Measurements from ENCODE around the gene TAAR2. TPM values are rescaled to one million over a fixed set of nuclear protein-coding genes. Genes with fewer than 3 reads are reported as not detected.
"Not testable (repeated sequence)": the region's sequence is repeated elsewhere in the genome, so short reads cannot be mapped to it uniquely, and the experiment has no call there.

The TAAR2 gene
- total and polyA plus RNA-seq, 4 donors: not detected

GRCh38 chr6:132659082-132659481 lies 35.0 kb upstream of the TAAR2 start, which contains the start of gene TAAR1:
TSS of gene TAAR1 (minus strand) at chr6:132659182. CDS start at chr6:132646003, 13,179 bp downstream.
- no peaks in the 10 kb centered on the region for H3K4me1 ChIP-seq (ENCODE audit: control insufficient read depth in 1 of 2, insufficient read depth in 2 of 2, low read length in 2 of 2)
- ATAC-seq (ENCODE audit: low FRiP score) (no peak), DNase-seq (no peak)
- intact Hi-C loops (cut with DNase I): no loop called here
- H3K27me3 ChIP-seq (ENCODE audit: control insufficient read depth in 1 of 2, insufficient read depth in 2 of 2, low read length in 1 of 2): no peaks in the 10 kb centered on the region
- H3K27ac ChIP-seq (ENCODE audit: low read depth in 1 of 2, low read length in 2 of 2): no peak within 1 kb of the TSS
- H3K9me3 ChIP-seq (ENCODE audit: control insufficient read depth, low read length): no peaks in the 10 kb centered on the region
- 73 to 88% methylated on average over 3 of the region's 3 CpGs for WGBS, 2 donors
- H3K4me3 ChIP-seq (ENCODE audit: low read length in 2 of 2): no peak within 1 kb of the TSS
- no peaks in the 10 kb centered on the region for H3K36me3 ChIP-seq (ENCODE audit: control insufficient read depth in 1 of 2, insufficient read depth in 2 of 2, low read length in 1 of 2)

DNA sequence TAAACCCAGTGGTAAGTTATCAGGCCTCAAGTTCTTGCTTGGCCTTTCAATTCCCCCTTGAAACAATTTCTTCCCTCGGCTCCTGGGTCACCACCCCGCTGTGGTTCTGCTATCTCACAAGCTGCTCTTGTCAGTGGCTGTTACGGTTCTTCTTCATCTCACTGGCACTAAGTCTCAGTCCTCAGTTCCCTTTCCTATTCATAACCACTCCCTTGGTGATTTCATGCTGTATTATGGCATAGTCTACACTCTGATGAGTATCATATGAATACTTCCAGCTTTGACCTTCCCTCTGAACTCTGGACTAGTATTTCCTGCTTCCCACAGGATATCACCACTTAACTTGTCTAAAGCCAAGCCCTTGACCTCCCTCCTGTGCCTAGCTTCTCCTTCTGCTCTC lies 27.0 kb upstream of the TAAR2 start:
- Histone ChIP-seq H3K4me1 (ENCODE audit: control insufficient read depth in 1 of 2, insufficient read depth in 2 of 2, low read length in 2 of 2) (no peaks in the 10 kb centered on the region), H3K27me3 (ENCODE audit: control insufficient read depth in 1 of 2, insufficient read depth in 2 of 2, low read length in 1 of 2) (no peaks in the 10 kb centered on the region), H3K27ac (ENCODE audit: low read depth in 1 of 2, low read length in 2 of 2) (no peak overlapping the region), H3K4me3 (ENCODE audit: low read length in 2 of 2) (no peak overlapping the region), H3K36me3 (ENCODE audit: control insufficient read depth in 1 of 2, insufficient read depth in 2 of 2, low read length in 1 of 2) (no peaks in the 10 kb centered on the region), H3K9me3 (ENCODE audit: control insufficient read depth, low read length) (no peaks in the 10 kb centered on the region)
- ATAC-seq (ENCODE audit: low FRiP score) (no peak), DNase-seq (no peak)
- 95% methylated on average over 3 of the region's 3 CpGs for WGBS, 2 donors
- intact Hi-C loops (cut with DNase I): no loop called here

- no peaks in the 10 kb centered on the region for H3K4me1 ChIP-seq (ENCODE audit: control insufficient read depth in 1 of 2, insufficient read depth in 2 of 2, low read length in 2 of 2)
- H3K4me3 ChIP-seq (ENCODE audit: low read length in 2 of 2): no peak overlapping the region
- DNase-seq (no peak), ATAC-seq (ENCODE audit: low FRiP score) (no peak)
- intact Hi-C loops (cut with DNase I): no loop called here
- 17 to 34% methylated on average over 1 of the region's 1 CpG for WGBS, 2 donors
- no peaks in the 10 kb centered on the region for H3K27me3 ChIP-seq (ENCODE audit: control insufficient read depth in 1 of 2, insufficient read depth in 2 of 2, low read length in 1 of 2)
- no peaks in the 10 kb centered on the region for H3K36me3 ChIP-seq (ENCODE audit: control insufficient read depth in 1 of 2, insufficient read depth in 2 of 2, low read length in 1 of 2)
- H3K9me3 ChIP-seq (ENCODE audit: control insufficient read depth, low read length): no peaks in the 10 kb centered on the region
- no peak overlapping the region for H3K27ac ChIP-seq (ENCODE audit: low read depth in 1 of 2, low read length in 2 of 2)
These were observed 26.4 kb upstream of the TAAR2 start for GRCh38 chr6:132650429-132650828.

GRCh38 chr6:132648828-132649227 lies 24.8 kb upstream of the TAAR2 start:
- H3K4me3 ChIP-seq (ENCODE audit: low read length in 2 of 2): no peak overlapping the region
- no peak for DNase-seq

GRCh38 chr6:132648356-132648755 lies 24.3 kb upstream of the TAAR2 start:
- Histone ChIP-seq H3K9me3 (ENCODE audit: control insufficient read depth, low read length) (no peaks in the 10 kb centered on the region), H3K4me3 (ENCODE audit: low read length in 2 of 2) (no peak overlapping the region), H3K27ac (ENCODE audit: low read depth in 1 of 2, low read length in 2 of 2) (no peak overlapping the region), H3K27me3 (ENCODE audit: control insufficient read depth in 1 of 2, insufficient read depth in 2 of 2, low read length in 1 of 2) (no peaks in the 10 kb centered on the region), H3K4me1 (ENCODE audit: control insufficient read depth in 1 of 2, insufficient read depth in 2 of 2, low read length in 2 of 2) (no peaks in the 10 kb centered on the region), H3K36me3 (ENCODE audit: control insufficient read depth in 1 of 2, insufficient read depth in 2 of 2, low read length in 1 of 2) (no peaks in the 10 kb centered on the region)
- WGBS, 2 donors: 2 to 4% methylated on average over 2 of the region's 2 CpGs
- intact Hi-C loops (cut with DNase I): no loop called here
- DNase-seq: no peak
- no peak for ATAC-seq (ENCODE audit: low FRiP score)

More at GRCh38 chr6:132648828-132649227, 24.8 kb upstream of the TAAR2 start:
- 18 to 21% methylated on average over 2 of the region's 2 CpGs for WGBS, 2 donors
- ATAC-seq (ENCODE audit: low FRiP score): no peak
- Histone ChIP-seq H3K27me3 (ENCODE audit: control insufficient read depth in 1 of 2, insufficient read depth in 2 of 2, low read length in 1 of 2) (no peaks in the 10 kb centered on the region), H3K4me1 (ENCODE audit: control insufficient read depth in 1 of 2, insufficient read depth in 2 of 2, low read length in 2 of 2) (no peaks in the 10 kb centered on the region), H3K36me3 (ENCODE audit: control insufficient read depth in 1 of 2, insufficient read depth in 2 of 2, low read length in 1 of 2) (no peaks in the 10 kb centered on the region), H3K9me3 (ENCODE audit: control insufficient read depth, low read length) (no peaks in the 10 kb centered on the region), H3K27ac (ENCODE audit: low read depth in 1 of 2, low read length in 2 of 2) (no peak overlapping the region)
- intact Hi-C loops (cut with DNase I): no loop called here

DNA sequence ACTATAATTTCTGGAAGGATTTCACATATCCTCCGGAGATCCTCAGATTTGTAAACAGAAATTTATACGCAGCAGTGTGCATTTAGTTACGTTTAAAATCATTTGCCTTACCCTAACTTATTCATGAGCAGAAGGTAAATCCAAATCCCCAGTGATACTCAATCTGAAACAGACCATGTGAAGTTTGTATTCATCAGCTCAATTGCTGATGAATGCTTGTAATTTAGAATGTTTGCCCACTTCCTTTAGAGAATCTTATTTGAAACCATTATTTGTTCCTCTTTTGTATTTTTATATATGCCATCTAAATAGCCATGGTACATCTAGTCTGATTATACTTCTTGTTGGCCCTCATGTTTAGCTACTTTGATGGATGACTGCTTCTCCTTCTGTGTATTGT lies 19.5 kb upstream of the TAAR2 start:
- H3K27me3 ChIP-seq (ENCODE audit: control insufficient read depth in 1 of 2, insufficient read depth in 2 of 2, low read length in 1 of 2): no peaks in the 10 kb centered on the region

GRCh38 chr6:132637135-132637534 lies 13.1 kb upstream of the TAAR2 start:
- H3K27ac ChIP-seq (ENCODE audit: low read depth in 1 of 2, low read length in 2 of 2); H3K4me3 ChIP-seq (ENCODE audit: low read length in 2 of 2); intact Hi-C loops (cut with DNase I); H3K9me3 ChIP-seq (ENCODE audit: control insufficient read depth, low read length); H3K4me1 ChIP-seq (ENCODE audit: control insufficient read depth in 1 of 2, insufficient read depth in 2 of 2, low read length in 2 of 2); H3K36me3 ChIP-seq (ENCODE audit: control insufficient read depth in 1 of 2, insufficient read depth in 2 of 2, low read length in 1 of 2); DNase-seq; ATAC-seq (ENCODE audit: low FRiP score); H3K27me3 ChIP-seq (ENCODE audit: control insufficient read depth in 1 of 2, insufficient read depth in 2 of 2, low read length in 1 of 2): not testable (repeated sequence)
- 90% methylated on average over 1 of the region's 1 CpG for WGBS, 2 donors

More for the DNA sequence above, 19.5 kb upstream of the TAAR2 start:
- no peak for DNase-seq
- intact Hi-C loops (cut with DNase I): no loop called here
- 86 to 88% methylated on average over 3 of the region's 3 CpGs for WGBS, 2 donors
- ATAC-seq (ENCODE audit: low FRiP score): no peak
- Histone ChIP-seq H3K9me3 (ENCODE audit: control insufficient read depth, low read length) (no peaks in the 10 kb centered on the region), H3K36me3 (ENCODE audit: control insufficient read depth in 1 of 2, insufficient read depth in 2 of 2, low read length in 1 of 2) (no peaks in the 10 kb centered on the region), H3K27ac (ENCODE audit: low read depth in 1 of 2, low read length in 2 of 2) (no peak overlapping the region), H3K4me3 (ENCODE audit: low read length in 2 of 2) (no peak overlapping the region), H3K4me1 (ENCODE audit: control insufficient read depth in 1 of 2, insufficient read depth in 2 of 2, low read length in 2 of 2) (no peaks in the 10 kb centered on the region)

GRCh38 chr6:132635906-132636305 lies 11.8 kb upstream of the TAAR2 start:
- DNase-seq; H3K27ac ChIP-seq (ENCODE audit: low read depth in 1 of 2, low read length in 2 of 2); H3K9me3 ChIP-seq (ENCODE audit: control insufficient read depth, low read length); H3K36me3 ChIP-seq (ENCODE audit: control insufficient read depth in 1 of 2, insufficient read depth in 2 of 2, low read length in 1 of 2); ATAC-seq (ENCODE audit: low FRiP score); intact Hi-C loops (cut with DNase I); H3K27me3 ChIP-seq (ENCODE audit: control insufficient read depth in 1 of 2, insufficient read depth in 2 of 2, low read length in 1 of 2); H3K4me1 ChIP-seq (ENCODE audit: control insufficient read depth in 1 of 2, insufficient read depth in 2 of 2, low read length in 2 of 2); H3K4me3 ChIP-seq (ENCODE audit: low read length in 2 of 2): not testable (repeated sequence)
- 78 to 84% methylated on average over 3 of the region's 3 CpGs for WGBS, 2 donors

DNA sequence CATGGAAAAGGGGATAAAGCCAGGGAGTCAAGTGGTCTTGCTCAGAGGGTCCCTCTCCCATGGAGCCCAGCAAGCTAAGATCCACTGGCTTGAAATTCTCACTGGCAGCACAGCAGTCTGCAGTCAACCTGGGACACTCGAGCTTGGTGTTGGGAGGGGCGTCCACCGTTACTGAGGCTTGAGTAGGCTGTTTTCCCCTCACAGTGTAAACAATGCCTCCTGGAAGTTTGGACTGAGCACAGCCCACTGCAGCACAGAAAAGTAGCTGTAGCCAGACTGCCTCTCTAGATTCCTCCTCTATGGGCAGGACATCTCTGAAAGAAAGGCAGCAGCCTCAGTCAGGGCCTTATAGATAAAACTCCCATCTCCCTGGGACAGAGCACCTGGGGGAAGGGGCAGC lies 11.2 kb upstream of the TAAR2 start:
- DNase-seq; intact Hi-C loops (cut with DNase I); H3K27me3 ChIP-seq (ENCODE audit: control insufficient read depth in 1 of 2, insufficient read depth in 2 of 2, low read length in 1 of 2); H3K4me1 ChIP-seq (ENCODE audit: control insufficient read depth in 1 of 2, insufficient read depth in 2 of 2, low read length in 2 of 2); ATAC-seq (ENCODE audit: low FRiP score); H3K27ac ChIP-seq (ENCODE audit: low read depth in 1 of 2, low read length in 2 of 2); H3K9me3 ChIP-seq (ENCODE audit: control insufficient read depth, low read length); H3K36me3 ChIP-seq (ENCODE audit: control insufficient read depth in 1 of 2, insufficient read depth in 2 of 2, low read length in 1 of 2); H3K4me3 ChIP-seq (ENCODE audit: low read length in 2 of 2): not testable (repeated sequence)
- WGBS, 2 donors: 18 to 42% methylated on average over 3 of the region's 3 CpGs

Data from aorta (tissue), 5 donors.